HG02610 (cell line): Measurements from ENCODE around the gene TTC6.

ENCODE experiments used
- ATAC-seq: cut with Tn5 transposase; IDR thresholded peaks from one replicate; pipeline ENCODE4 v1.9.1; 2021; ENCODE audit warnings: mild to moderate bottlenecking, moderate library complexity; ENCODE audit not compliant: unreplicated experiment

TTC6 gene

GRCh38 chr14:37623971-37624370 is 28.5 kb downstream of the TTC6 start:
- ATAC-seq: no peak

GRCh38 chr14:37625597-37626595 is 30.5 kb downstream of the TTC6 start:
- ATAC-seq: no peak

GRCh38 chr14:37637341-37637740 is 41.9 kb downstream of the TTC6 start:
- no peak for ATAC-seq

- ATAC-seq: no peak
Observed at GRCh38 chr14:37638599-37638998, 43.2 kb downstream of the TTC6 start.

- no peak for ATAC-seq
Observed at GRCh38 chr14:37641117-37641516, 45.7 kb downstream of the TTC6 start.

- no peak for ATAC-seq
Observed at GRCh38 chr14:37642125-37642524, 46.7 kb downstream of the TTC6 start.

GRCh38 chr14:37643701-37644100 is 48.3 kb downstream of the TTC6 start:
- no peak for ATAC-seq
